IPS-20b (cell line): ENCODE data around the gene MACC1.
"Not testable (repeated sequence)": the region's sequence is repeated elsewhere in the genome, so short reads cannot be mapped to it uniquely, and the experiment has no call there.

Source experiments
- H3K27ac ChIP-seq: one replicate; pipeline ENCODE4 v1.5.1; 2013; ENCODE audit warnings: low read length
- H3K27me3 ChIP-seq: 2 replicates; pipeline ENCODE4 v1.6.1; 2013; ENCODE audit warnings: mild to moderate bottlenecking, low read length, inconsistent platforms; ENCODE audit not compliant: insufficient read depth
- H3K36me3 ChIP-seq: 2 replicates; pipeline ENCODE4 v1.6.1; 2013; ENCODE audit warnings: low read depth, mild to moderate bottlenecking, inconsistent platforms, low read length, moderate library complexity; ENCODE audit not compliant: insufficient read depth
- H3K4me1 ChIP-seq: 2 replicates; pipeline ENCODE4 v1.6.1; 2013; ENCODE audit warnings: mild to moderate bottlenecking, control low read depth, inconsistent platforms, low read length, moderate library complexity; ENCODE audit not compliant: insufficient read depth
- H3K4me3 ChIP-seq: 2 replicates; pipeline ENCODE4 v1.5.1; 2013; ENCODE audit warnings: mild to moderate bottlenecking, low read length, inconsistent platforms
- H3K9ac ChIP-seq: 2 replicates; pipeline ENCODE4 v1.6.1; 2013; ENCODE audit warnings: low read depth, mild to moderate bottlenecking, inconsistent platforms, low read length, moderate library complexity
- H3K9me3 ChIP-seq: 2 replicates; pipeline ENCODE4 v1.6.1; 2013; ENCODE audit warnings: mild to moderate bottlenecking, low read depth, low read length, inconsistent platforms; ENCODE audit not compliant: insufficient read depth

The MACC1 gene

DNA sequence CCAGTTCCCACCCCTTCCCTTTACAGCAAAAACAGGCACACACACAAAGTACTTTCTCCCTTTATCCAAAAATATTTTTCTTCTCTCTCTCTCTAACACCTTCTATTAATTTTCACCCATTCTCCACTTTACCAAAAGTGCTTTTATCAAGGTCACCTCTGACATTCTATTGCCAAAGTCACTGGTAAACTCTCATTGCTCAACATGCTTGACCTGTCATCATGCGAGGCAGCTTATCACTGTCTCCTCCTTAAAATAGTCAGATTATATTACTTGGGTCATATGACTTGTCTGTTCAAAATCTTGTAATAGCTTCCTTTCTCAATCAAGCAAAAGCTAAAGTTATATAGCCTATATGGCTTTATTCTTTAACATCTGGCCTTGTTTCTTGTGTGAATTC, 28.6 kb downstream of the MACC1 start:
- Histone ChIP-seq H3K9me3 (0 out of 2 replicates have a peak, but pooled peaks cover 2% of the 10 kb centered on the region), H3K36me3 (no peaks in the 10 kb centered on the region), H3K4me3 (no peak overlapping the region), H3K4me1 (no peaks in the 10 kb centered on the region), H3K9ac (no peak overlapping the region), H3K27ac (no peak overlapping the region), H3K27me3 (no peaks in the 10 kb centered on the region)

GRCh38 chr7:20187850-20188249, 29.3 kb downstream of the MACC1 start:
- not testable (repeated sequence) for H3K9ac ChIP-seq, H3K27me3 ChIP-seq, H3K9me3 ChIP-seq, H3K27ac ChIP-seq, H3K4me3 ChIP-seq, H3K36me3 ChIP-seq, H3K4me1 ChIP-seq

GRCh38 chr7:20185988-20186387, 31.2 kb downstream of the MACC1 start:
- H3K4me3 ChIP-seq = no peak overlapping the region
- H3K27me3 ChIP-seq = no peaks in the 10 kb centered on the region
- no peak overlapping the region for H3K27ac ChIP-seq
- 0 out of 2 replicates have a peak, but pooled peaks cover 2% of the 10 kb centered on the region for H3K9me3 ChIP-seq
- no peaks in the 10 kb centered on the region for H3K4me1 ChIP-seq
- H3K9ac ChIP-seq = no peak overlapping the region
- no peaks in the 10 kb centered on the region for H3K36me3 ChIP-seq

GRCh38 chr7:20183086-20183485, 34.1 kb downstream of the MACC1 start:
- no peak overlapping the region for H3K27ac ChIP-seq
- no peaks in the 10 kb centered on the region for H3K4me1 ChIP-seq
- no peaks in the 10 kb centered on the region for H3K36me3 ChIP-seq
- H3K9me3 ChIP-seq = no peaks in the 10 kb centered on the region
- H3K9ac ChIP-seq = no peak overlapping the region
- H3K27me3 ChIP-seq = no peaks in the 10 kb centered on the region
- H3K4me3 ChIP-seq = no peak overlapping the region

DNA sequence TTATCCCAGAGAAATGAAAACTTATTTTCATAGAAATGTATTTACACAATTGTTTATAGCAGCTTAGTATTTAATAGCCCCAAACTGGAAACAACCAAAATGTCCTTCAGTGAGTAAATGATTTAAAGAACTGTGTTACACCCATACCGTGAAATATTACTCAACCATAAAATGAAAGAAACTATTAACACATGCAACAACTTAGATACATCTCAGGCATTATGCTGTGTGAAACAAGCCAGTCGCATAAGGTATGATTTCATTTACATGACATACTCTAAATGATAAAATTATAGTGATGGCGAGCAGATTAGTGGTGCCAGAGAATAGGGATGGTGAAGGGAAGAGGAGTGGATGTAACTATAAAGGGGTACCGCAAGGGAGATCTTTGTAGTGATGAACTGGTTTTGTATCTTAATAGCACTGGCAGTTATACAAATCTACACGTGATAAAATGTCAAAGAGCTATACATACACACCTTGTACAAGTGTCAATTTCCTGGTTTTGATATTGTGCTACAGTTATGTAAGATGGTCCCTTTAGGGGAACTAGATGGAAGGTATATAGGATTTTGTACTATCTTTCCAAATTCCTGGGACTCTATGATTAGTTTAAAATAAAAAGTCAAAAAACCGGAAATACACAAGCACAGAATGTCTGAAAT, 40.5 kb downstream of the MACC1 start:
- H3K4me3 ChIP-seq = no peak overlapping the region
- no peak overlapping the region for H3K27ac ChIP-seq
- no peaks in the 10 kb centered on the region for H3K36me3 ChIP-seq
- H3K4me1 ChIP-seq = no peaks in the 10 kb centered on the region
- H3K9me3 ChIP-seq = no peaks in the 10 kb centered on the region
- no peak overlapping the region for H3K9ac ChIP-seq
- H3K27me3 ChIP-seq = no peaks in the 10 kb centered on the region

DNA sequence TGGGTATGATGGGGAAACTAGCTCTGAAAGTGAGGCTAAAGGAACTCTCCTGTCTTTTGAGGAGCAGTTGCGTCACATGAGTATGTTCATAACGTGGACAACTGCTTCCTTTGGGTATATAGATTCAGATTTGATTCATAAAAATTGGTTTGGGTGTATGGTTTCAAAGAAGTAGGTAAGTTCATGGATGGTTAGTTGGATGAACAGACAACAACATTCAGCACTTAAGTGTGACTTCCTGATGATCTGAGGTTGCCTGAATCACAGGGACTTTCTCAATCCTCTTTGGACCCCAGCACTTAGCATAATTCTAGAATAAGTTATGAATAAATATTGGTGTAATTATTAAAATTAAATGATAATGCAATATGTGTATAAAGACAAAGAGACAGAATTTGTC, 43.4 kb downstream of the MACC1 start:
- no peak overlapping the region for H3K9ac ChIP-seq
- H3K27ac ChIP-seq = no peak overlapping the region
- no peaks in the 10 kb centered on the region for H3K9me3 ChIP-seq
- no peaks in the 10 kb centered on the region for H3K36me3 ChIP-seq
- no peaks in the 10 kb centered on the region for H3K27me3 ChIP-seq
- no peak overlapping the region for H3K4me3 ChIP-seq
- H3K4me1 ChIP-seq = no peaks in the 10 kb centered on the region

- no peak overlapping the region for H3K27ac ChIP-seq
- no peaks in the 10 kb centered on the region for H3K27me3 ChIP-seq
- H3K9me3 ChIP-seq = no peaks in the 10 kb centered on the region
- H3K4me1 ChIP-seq = no peaks in the 10 kb centered on the region
- H3K4me3 ChIP-seq = no peak overlapping the region
- no peak overlapping the region for H3K9ac ChIP-seq
- no peaks in the 10 kb centered on the region for H3K36me3 ChIP-seq
Measured at GRCh38 chr7:20172736-20173334, 44.3 kb downstream of the MACC1 start.

- Histone ChIP-seq H3K9ac (no peak overlapping the region), H3K27ac (no peak overlapping the region), H3K36me3 (no peaks in the 10 kb centered on the region), H3K27me3 (no peaks in the 10 kb centered on the region), H3K4me3 (no peak overlapping the region), H3K9me3 (no peaks in the 10 kb centered on the region), H3K4me1 (peaks cover 1% of the 10 kb centered on the region; the same call in 1 of the 2 replicates)
Measured at GRCh38 chr7:20170633-20171032, 46.6 kb downstream of the MACC1 start.

DNA sequence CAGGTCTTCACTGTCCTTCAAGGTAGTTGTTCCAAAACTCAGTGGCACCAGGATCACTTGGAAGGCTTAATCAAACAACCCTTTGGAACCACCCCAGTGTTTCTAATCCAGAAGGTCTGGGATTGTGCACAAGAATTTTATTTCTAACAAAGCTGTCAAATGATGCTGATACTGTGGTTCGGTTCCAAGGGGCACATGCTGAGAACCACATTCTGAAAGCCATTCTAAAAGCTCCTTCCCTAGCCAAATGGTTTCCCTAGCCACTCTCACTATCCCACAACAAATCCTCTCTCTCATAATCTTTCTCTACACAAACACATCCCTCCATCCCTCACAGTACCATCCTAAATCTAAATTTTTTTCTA, 52.1 kb downstream of the MACC1 start:
- Histone ChIP-seq H3K4me1 (peaks cover 5% of the 10 kb centered on the region; the same call in 1 of the 2 replicates), H3K9me3 (no peaks in the 10 kb centered on the region), H3K27ac (no peak overlapping the region), H3K9ac (no peak overlapping the region), H3K4me3 (no peak overlapping the region), H3K27me3 (no peaks in the 10 kb centered on the region), H3K36me3 (no peaks in the 10 kb centered on the region)

- Histone ChIP-seq H3K4me3 (no peak overlapping the region), H3K27me3 (no peaks in the 10 kb centered on the region), H3K9ac (no peak overlapping the region), H3K4me1 (peaks cover 5% of the 10 kb centered on the region; the same call in 1 of the 2 replicates), H3K9me3 (no peaks in the 10 kb centered on the region), H3K27ac (no peak overlapping the region), H3K36me3 (peaks cover 2% of the 10 kb centered on the region; the same call in 1 of the 2 replicates)
Measured at GRCh38 chr7:20164425-20165145, 52.6 kb downstream of the MACC1 start.

DNA sequence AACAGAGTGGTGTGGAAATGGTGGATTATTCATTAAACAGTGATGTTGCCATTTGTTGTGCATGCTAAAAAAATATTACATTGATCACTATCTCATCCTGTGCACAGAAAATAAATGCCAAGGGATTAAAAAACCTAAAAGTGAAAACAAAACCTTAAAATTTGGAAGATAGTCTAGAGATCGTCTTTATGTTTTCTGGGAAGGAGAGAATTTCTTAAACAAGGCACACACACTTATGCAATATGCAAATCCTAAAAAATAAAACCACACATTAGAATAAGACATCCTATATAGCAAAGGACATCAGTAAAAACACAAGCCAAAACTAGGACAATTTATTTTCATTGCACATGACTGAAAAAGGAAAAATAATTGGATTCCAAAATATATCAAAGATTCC, 54.5 kb downstream of the MACC1 start:
- no peak overlapping the region for H3K4me3 ChIP-seq
- H3K9me3 ChIP-seq = no peaks in the 10 kb centered on the region

More for the DNA sequence above, 54.5 kb downstream of the MACC1 start:
- H3K36me3 ChIP-seq = peaks cover 8% of the 10 kb centered on the region; the same call in 1 of the 2 replicates
- H3K27me3 ChIP-seq = no peaks in the 10 kb centered on the region
- H3K4me1 ChIP-seq = peaks cover 5% of the 10 kb centered on the region; the same call in 1 of the 2 replicates
- no peak overlapping the region for H3K27ac ChIP-seq
- H3K9ac ChIP-seq = no peak overlapping the region
